Uterus (tissue), 4 donors: Measurements from ENCODE around the gene BRD7. TPM values are rescaled to one million over a fixed set of nuclear protein-coding genes. Genes with fewer than 3 reads are reported as not detected.

ENCODE experiments used
- DNase-seq, 2 donors: peaks; one replicate each; pipeline ENCODE4 v3.0.0-alpha.2; 2019 to 2020
- H3K27ac ChIP-seq, 2 donors: fragments of 200-600 bp; sonication (generic); 1 replicate in 1 of 2; 2 replicates in 1 of 2; pipeline ENCODE4 v1.5.1; 2016 to 2018
- H3K27me3 ChIP-seq, 2 donors: fragments of 200-600 bp; sonication (generic); one replicate each; pipeline ENCODE4 v1.5.1; 2018 to 2019; ENCODE audit warnings: control low read depth in 1 of 2
- H3K36me3 ChIP-seq, 2 donors: fragments of 200-600 bp; sonication (generic); one replicate each; pipeline ENCODE4 v1.5.1; 2019; ENCODE audit warnings: control low read depth in 1 of 2
- H3K4me1 ChIP-seq, 2 donors: fragments of 200-600 bp; sonication (generic); one replicate each; pipeline ENCODE4 v1.5.1; 2018 to 2019; ENCODE audit warnings: control low read depth in 1 of 2
- H3K4me3 ChIP-seq, 2 donors: fragments of 200-600 bp; sonication (generic); 1 replicate in 1 of 2; 2 replicates in 1 of 2; pipeline ENCODE4 v1.5.1; 2018 to 2019; ENCODE audit warnings: mild to moderate bottlenecking in 1 of 2
- H3K9me3 ChIP-seq, 2 donors: fragments of 200-600 bp; sonication (generic); one replicate each; pipeline ENCODE4 v1.5.1; 2019; ENCODE audit warnings: control low read depth in 1 of 2
- CTCF ChIP-seq, 4 experiments: fragments of 200-600 bp in 2 of 4; fragments of 450-650 bp in 2 of 4; sonication (generic) in 2 of 4; IDR thresholded peaks; one replicate each; pipeline ENCODE4 v1.5.1; 2016 to 2019; ENCODE audit warnings: antibody characterized with exemption in 4 of 4, mild to moderate bottlenecking in 2 of 4, moderate library complexity in 1 of 4
- POLR2A ChIP-seq, 2 donors: fragments of 450-650 bp; IDR thresholded peaks; one replicate each; pipeline ENCODE4 v1.6.1; 2016; ENCODE audit warnings: antibody characterized with exemption in 2 of 2, mild to moderate bottlenecking in 1 of 2, moderate library complexity in 1 of 2
- intact Hi-C: fragments of 100-400 bp; cut with DNase I; formaldehyde crosslinking; loops from one replicate; pipeline ENCODE4 v1.15.1; 2023; ENCODE audit warnings: low total_unique reads
- total RNA-seq, 4 donors: library from RNA; depleted of rRNA in 3 of 4; stranded (reverse); fragments of >200 nt in 3 of 4; gene quantifications; one replicate each; pipeline versions ENCODE4 v1.1.0 to v1.2.4, GENCODE V29; 2014 to 2023
- donor health status: DM: yes; HTN: yes; CAD: no.

BRD7 gene
- total RNA-seq, 4 donors from 2014 or later = 26.9 to 74.8 (median 40.3) TPM

DNA sequence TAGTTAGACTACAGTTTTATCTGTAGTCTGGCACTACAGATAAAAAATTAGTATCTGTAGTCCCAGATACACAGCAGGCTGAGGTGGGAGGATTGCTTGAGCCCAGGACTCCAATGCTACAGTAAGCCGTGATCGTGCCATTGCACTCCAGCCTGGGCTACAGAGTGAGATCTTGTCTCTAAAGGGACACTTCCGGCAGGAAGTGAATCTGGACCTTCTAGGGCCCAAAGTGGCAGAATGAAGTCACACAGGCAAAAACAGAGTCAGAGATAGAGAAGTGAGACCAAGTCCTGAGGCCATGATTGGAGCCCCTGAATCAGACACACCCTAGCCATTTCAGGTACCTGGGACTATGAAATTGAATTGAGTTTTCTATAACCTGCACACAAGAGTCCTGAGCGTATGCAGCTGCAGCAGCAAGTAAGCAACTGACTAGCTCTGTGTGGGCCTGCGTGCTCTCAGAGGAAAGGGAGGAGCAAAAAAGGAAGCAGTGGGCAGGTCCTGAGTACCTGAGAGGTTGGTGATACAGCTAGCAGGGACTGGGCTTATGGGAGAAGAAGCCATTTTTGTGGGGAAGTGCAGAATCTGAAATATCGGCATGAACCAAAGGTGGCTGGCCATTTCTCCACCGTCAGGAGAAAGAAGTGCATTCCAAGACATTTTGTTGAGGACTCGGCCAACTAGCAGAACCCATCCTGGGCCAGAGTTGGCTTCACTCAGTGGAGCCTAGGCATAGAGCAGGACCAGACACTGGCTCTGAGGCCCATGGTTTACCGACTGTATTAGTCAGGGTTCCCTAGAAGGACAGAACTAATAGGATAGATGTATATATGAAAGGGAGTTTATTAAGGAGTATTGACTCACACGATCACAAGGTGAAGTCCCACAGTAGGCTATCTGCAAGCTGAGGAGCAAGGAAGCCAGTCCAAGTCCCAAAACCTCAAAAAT lies 27.2 kb upstream of the BRD7 start:
- no peak overlapping the region for H3K27ac ChIP-seq
- TF ChIP-seq CTCF (IDR thresholded peaks at IDR 0.05) (no peak), POLR2A (IDR thresholded peaks at IDR 0.05) (no peak)
- no peaks in the 10 kb centered on the region for H3K36me3 ChIP-seq
- no peak overlapping the region for H3K4me3 ChIP-seq
- peaks cover 0 to 4% of the 10 kb centered on the region in 2 donors for H3K4me1 ChIP-seq
- H3K9me3 ChIP-seq = no peaks in the 10 kb centered on the region
- no peaks in the 10 kb centered on the region for H3K27me3 ChIP-seq
- intact Hi-C loops = no loop called here
- no peak for DNase-seq

GRCh38 chr16:50393858-50394802 lies 25.3 kb upstream of the BRD7 start:
- intact Hi-C loops = no loop called here
- TF ChIP-seq CTCF (IDR thresholded peaks at IDR 0.05) (no peak), POLR2A (IDR thresholded peaks at IDR 0.05) (no peak)
- H3K9me3 ChIP-seq = no peaks in the 10 kb centered on the region
- peaks cover 0 to 4% of the 10 kb centered on the region in 2 donors for H3K4me1 ChIP-seq
- H3K27ac ChIP-seq = no peak overlapping the region
- DNase-seq = no peak
- H3K4me3 ChIP-seq = no peak overlapping the region
- no peaks in the 10 kb centered on the region for H3K27me3 ChIP-seq
- H3K36me3 ChIP-seq = no peaks in the 10 kb centered on the region

DNA sequence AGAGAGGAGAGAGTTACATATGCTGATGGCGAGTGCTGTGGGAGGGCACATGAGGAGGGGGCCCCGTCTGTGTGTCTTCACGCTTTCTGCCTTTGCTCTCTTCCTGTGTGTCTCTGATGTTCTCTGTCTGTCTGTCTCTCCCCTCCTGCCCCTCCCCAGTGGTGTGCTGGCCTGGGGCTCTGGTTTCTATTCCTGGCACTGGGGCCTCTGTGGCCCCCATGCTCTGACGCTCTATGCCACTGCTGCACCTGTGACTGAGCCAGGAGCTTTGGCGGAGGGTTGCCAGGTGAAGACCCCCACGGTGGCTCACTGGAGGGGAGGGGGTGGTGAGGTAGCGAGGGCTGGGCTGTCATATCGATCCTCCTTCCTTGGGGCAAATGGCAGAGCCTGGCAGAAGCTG lies 24.6 kb upstream of the BRD7 start:
- Histone ChIP-seq H3K9me3 (no peaks in the 10 kb centered on the region), H3K27ac (no peak overlapping the region), H3K4me3 (no peak overlapping the region), H3K27me3 (no peaks in the 10 kb centered on the region), H3K4me1 (peaks cover 0 to 4% of the 10 kb centered on the region in 2 donors), H3K36me3 (no peaks in the 10 kb centered on the region)
- no peak for DNase-seq
- intact Hi-C loops = no loop called here
- no peak for TF ChIP-seq POLR2A (IDR thresholded peaks at IDR 0.05)
- no peak for TF ChIP-seq CTCF (IDR thresholded peaks at IDR 0.05)

DNA sequence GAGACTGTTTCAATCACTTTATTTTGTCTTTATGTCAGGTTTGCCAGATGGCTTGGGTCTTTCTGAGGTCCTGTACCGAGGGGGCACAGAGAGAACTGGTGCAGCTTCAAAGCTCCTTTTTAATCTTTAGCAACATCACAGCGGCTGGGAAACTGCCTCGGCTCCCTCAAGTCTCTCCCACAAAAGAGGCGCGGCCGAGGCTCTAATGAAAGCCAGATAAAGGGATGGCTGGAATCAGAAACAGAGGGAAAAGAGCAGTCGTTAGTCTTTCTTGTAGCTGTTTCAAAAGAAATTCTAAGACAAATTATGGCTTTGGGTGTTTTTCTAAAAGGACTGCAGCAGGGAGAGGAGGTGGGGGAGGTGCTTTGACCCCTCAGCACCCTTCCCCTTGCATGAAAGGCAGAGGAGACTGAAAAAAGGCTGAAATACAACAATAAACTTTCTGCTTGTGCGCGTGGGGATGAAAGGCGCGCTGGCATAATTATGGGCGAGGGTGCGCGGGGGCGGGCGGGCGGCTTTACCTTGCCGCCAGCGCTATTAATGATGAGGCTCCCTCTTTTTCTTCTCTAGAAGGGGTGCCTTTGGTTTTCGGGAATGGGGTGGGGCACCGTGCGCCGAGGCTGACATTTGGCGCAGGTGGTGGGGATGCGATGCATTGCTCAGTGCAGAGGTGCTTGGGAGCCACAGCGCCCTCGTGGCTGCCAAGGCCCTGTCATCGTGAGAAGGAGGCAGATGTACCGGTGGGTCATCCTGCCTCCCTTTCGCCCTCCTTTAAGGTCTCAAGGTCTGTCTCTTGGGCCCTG lies 22.3 kb upstream of the BRD7 start:
- no peaks in the 10 kb centered on the region for H3K9me3 ChIP-seq
- H3K4me3 ChIP-seq = no peak overlapping the region
- no peak for TF ChIP-seq POLR2A (IDR thresholded peaks at IDR 0.05)
- TF ChIP-seq CTCF (IDR thresholded peaks at IDR 0.05) = no peak
- no peaks in the 10 kb centered on the region for H3K27me3 ChIP-seq
- H3K27ac ChIP-seq = no peak overlapping the region
- intact Hi-C loops = no loop called here
- peaks cover 0 to 4% of the 10 kb centered on the region in 2 donors for H3K4me1 ChIP-seq
- no peak for DNase-seq
- H3K36me3 ChIP-seq = no peaks in the 10 kb centered on the region
